A172 (cell line): ENCODE measurements around the gene CRLF1. TPM values are rescaled to one million over a fixed set of nuclear protein-coding genes. Genes with fewer than 3 reads are reported as not detected.

Source experiments
- DNase-seq: peaks from one replicate; pipeline ENCODE4 v3.0.0-alpha.2; 2015; ENCODE audit warnings: low spot score
- total RNA-seq: library from RNA; depleted of rRNA; stranded (reverse); fragments of >200 nt; shearing (Covaris generic); gene quantifications from 2 replicates; pipeline ENCODE4 v1.2.3, GENCODE V29; 2014; rRNA removed

Gene CRLF1, protein sequence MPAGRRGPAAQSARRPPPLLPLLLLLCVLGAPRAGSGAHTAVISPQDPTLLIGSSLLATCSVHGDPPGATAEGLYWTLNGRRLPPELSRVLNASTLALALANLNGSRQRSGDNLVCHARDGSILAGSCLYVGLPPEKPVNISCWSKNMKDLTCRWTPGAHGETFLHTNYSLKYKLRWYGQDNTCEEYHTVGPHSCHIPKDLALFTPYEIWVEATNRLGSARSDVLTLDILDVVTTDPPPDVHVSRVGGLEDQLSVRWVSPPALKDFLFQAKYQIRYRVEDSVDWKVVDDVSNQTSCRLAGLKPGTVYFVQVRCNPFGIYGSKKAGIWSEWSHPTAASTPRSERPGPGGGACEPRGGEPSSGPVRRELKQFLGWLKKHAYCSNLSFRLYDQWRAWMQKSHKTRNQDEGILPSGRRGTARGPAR
- 29.3 and 55.9 TPM in 2 replicates for total RNA-seq

DNA sequence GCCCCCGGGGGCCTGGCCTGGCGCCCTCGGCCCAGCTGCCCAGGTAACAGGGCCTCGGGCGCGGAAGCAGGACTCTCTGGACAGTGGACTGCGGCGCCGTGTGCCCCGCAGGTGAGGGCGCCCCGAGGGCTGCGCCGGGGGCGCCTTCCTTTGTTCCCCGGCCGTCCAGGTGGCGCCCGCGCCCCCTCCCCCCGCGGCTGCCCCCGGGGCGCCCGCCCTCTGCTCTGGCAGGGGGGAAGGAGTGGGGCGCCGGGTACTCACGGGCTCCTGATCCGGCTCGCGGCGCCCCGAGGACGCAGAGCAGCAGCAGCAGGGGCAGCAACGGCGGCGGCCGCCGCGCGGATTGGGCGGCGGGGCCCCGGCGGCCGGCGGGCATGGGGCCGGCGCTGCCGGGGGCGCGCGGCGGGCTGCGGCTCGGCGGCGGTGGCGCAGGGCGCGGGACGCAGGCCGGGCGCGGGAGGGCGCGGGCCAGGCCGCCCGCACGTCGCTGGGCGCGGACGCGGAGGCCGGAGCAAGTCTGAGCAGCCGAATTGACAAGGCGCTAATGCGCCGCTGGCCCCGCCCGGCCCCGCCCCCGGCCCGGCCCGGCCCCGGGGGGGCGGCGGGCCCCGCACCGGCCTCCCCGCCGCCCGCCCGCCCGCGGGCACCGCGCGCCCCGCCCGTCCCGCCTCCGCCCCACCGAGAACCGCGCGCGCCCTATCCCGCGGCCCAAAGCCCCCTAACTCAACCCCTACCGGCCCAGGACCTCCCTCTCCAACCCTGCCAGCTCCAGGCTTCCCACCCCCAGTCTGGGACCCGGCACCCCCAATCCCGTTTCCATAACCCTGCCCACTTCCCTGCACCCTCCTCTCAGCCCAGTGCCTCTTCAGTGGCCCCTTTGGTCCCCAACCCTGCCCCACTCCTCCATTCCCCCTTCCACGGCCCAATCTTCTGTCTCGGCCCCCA is at the start of gene CRLF1:
CRLF1 (minus strand) TSS at position 519 of the 945 bp plus-strand sequence; CDS start at position 376, 143 bp downstream.
- no peak for DNase-seq

- no peak for DNase-seq
Observed at GRCh38 chr19:18655173-18655844, 48.7 kb upstream of the CRLF1 start.

GRCh38 chr19:18654469-18654868 is 47.9 kb upstream of the CRLF1 start:
- no peak for DNase-seq

- no peak for DNase-seq
Observed at GRCh38 chr19:18653853-18654252, 47.3 kb upstream of the CRLF1 start.

DNA sequence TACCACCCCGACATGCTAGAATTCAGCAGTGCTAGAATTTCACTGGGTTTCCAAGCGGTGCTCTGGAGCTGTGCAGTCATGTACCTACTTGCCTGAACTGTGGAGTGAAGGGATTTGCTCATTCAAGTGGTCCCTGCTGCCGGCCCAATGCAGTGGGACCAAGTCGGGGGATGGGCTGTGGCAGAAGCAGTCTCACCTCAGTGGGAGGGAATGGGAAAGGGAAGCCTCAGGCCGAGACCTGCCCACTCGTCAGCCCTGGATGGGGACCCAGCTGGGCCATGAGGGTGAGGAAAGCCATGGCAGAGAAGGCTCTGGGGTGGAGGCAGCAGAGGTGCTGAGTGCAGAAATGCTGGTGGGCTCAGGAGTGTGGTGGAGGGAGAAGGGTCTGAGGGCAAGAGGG is 45.1 kb upstream of the CRLF1 start:
- DNase-seq, result no peak

DNA sequence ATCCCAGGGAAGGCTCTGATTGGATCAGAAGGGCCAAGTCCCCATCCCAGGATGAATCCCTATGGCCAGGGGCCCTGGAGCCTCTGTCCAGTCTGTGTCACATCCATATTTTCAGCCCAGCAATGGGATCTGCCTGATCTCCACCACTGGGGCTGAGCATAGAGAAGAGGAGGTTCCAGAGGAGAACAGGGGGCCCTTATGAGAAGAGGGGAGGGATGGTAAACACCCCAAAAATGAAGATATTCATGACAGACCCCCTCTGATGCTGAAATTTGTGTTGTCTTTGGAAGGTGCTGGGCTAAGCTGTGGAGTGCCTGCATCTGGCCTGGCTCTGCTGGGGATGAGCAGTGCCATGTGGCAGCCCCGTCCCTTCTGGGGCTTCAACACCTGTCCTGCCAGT is 44.7 kb upstream of the CRLF1 start:
- no peak for DNase-seq

DNA sequence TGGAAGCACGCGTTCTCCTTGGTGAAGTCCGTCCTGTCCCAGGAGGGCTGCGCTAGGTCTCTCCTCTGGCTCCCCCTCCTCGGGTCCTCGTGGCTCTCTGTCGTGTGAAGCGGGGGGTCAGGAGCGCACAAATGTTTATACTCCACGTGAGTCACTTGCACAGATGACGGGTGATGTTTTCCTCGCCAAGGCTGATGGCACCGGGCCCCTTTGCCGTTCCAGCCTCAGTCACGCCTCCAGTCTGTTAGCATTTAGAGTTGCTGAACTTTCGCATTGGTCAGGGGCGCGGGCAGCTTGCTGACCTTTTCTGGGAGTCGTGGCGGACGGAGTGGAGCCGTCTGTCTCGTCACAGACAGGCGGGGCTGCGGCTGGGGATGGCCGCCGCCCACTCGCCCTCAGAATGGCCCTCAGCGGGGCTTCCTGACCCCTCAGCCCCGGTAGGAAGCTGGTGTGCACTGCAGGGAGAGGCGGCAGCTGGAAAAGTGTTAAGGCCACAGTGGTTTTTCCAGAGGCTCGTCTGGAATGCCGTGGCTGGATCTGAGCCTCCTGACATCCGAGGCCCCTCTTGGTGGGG is 44.0 kb upstream of the CRLF1 start:
- no peak for DNase-seq

GRCh38 chr19:18650021-18650390 is 43.4 kb upstream of the CRLF1 start:
- no peak for DNase-seq

GRCh38 chr19:18649371-18650020 is 42.9 kb upstream of the CRLF1 start:
- no peak for DNase-seq

DNA sequence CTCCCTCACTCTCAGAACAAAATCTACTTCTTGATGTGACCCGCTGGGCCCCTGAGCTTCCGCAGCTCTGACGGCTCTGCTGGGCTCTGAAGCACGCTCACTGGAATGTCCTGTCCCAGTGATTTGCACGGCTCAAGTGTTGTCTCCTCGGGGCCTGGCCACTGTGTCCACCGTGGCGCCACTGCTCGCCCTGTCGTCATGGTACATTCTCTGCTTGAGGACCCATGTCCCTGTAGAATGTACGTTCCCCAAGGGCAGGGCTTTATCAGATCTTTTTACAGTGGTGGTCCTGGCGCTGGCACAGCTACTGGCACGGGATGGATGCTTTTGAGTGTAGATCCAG is 42.3 kb upstream of the CRLF1 start:
- DNase-seq, result no peak

DNA sequence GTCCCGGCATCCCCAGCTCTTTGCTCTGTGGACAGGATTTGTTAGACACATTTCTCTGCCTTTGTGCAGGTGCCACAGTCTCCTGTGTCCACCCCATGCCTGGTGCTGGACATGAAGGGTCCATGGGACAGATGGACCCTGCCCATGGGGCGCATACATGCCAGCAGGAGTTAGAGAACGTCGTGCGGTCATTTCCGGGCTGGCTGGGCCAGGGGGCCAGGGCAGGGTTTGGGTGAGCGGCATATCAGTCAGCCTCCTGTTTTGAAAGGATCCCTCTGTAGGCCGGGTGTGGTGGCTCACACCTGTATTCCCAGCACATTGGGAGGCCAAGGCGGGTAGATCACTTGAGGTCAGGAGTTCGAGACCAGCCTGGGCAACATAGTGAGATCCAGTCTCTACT is 41.2 kb upstream of the CRLF1 start:
- DNase-seq, result no peak

DNA sequence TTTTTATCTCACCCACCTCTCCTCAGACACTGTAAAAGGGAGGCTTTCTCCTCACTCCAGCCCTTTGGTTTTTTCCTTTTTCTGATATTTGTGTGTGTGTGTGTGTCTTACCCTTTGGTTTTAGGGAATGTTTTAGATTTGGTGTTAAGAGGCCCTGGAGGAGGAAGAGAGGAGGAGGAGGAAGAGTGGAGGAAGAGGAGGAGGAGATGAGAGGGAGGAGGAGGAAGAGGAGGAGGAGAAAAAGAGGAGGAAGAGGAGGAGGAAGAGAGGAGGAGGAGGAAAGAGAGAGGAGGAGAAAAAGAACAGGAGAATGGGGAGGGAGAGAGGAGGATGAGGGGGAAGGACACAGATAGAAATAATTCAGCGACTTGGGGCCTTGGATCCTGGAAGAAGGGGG is 40.8 kb upstream of the CRLF1 start:
- DNase-seq, result no peak

- no peak for DNase-seq
Observed at GRCh38 chr19:18646535-18647370, 40.2 kb upstream of the CRLF1 start.

- no peak for DNase-seq
Observed at GRCh38 chr19:18645035-18645511, 38.5 kb upstream of the CRLF1 start.

DNA sequence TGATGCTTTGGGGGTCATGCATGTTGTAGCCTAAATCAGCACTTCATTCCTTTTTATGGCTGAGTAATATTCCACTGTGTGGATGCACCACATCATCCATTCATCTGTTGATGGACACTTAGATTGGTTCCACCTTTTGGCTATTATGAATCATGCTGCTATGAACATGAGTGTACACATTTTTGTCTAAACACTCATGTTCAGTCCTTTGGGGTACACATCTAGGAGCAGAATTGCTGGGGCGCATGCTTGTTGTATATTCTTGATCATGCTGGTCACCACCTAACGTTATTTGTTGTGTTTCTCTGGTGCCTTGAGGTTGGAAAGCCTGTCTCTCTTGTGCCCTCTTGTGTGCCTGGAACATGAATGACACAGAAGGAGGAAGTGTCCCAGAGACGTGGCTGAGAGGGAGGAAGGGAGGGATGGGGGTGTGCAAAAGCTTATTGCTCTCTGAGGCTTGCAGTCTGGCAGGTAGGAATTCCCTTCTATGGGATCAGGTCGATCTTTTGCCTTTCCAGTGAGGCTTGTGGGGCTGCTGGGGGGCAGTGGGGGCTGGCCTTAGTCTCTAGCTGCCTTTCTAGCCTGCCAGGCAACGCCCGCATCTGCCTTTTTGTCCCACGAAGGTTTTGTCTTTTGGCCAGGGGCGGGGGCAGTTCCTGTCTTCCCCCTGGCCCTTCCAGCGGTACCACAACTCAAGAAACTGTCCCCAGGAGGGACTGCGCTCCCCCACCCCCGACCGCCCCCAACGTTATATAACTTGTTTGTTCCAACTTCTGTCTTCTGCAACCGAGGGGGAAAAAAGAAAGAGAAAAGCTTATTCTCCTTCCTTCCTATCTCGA is 37.8 kb upstream of the CRLF1 start:
- DNase-seq, result no peak

- DNase-seq, result no peak
Observed at GRCh38 chr19:18639706-18640243, 33.2 kb upstream of the CRLF1 start.

GRCh38 chr19:18637673-18638630 is 31.4 kb upstream of the CRLF1 start:
- DNase-seq, result no peak
